Liver (tissue), 9 donors: ENCODE results near the gene HRC. TPM values are rescaled to one million over a fixed set of nuclear protein-coding genes. Genes with fewer than 3 reads are reported as not detected.

Experiments
- DNase-seq: peaks from one replicate; pipeline ENCODE4 v3.0.0-alpha.2; 2017; ENCODE audit warnings: low spot score
- H3K27ac ChIP-seq, 2 donors: one replicate each; pipeline ENCODE4 v1.7.0; 2013; ENCODE audit warnings: inconsistent platforms in 2 of 2, low read length in 2 of 2, control low read depth in 1 of 2, low read depth in 1 of 2, mild to moderate bottlenecking in 1 of 2
- H3K27me3 ChIP-seq, 4 donors: one replicate each; pipeline versions ENCODE4 v1.6.1 to v1.7.0; 2013; ENCODE audit warnings: low read length in 3 of 4, inconsistent platforms in 1 of 4, mild to moderate bottlenecking in 1 of 4, moderate library complexity in 1 of 4; ENCODE audit not compliant: control insufficient read depth in 4 of 4, insufficient read depth in 4 of 4
- H3K36me3 ChIP-seq, 4 donors: one replicate each; pipeline versions ENCODE4 v1.6.1 to v1.7.0; 2013; ENCODE audit warnings: low read length in 3 of 4, mild to moderate bottlenecking in 3 of 4, low read depth in 1 of 4, moderate library complexity in 1 of 4; ENCODE audit not compliant: control insufficient read depth in 4 of 4, insufficient read depth in 3 of 4
- H3K4me1 ChIP-seq, 4 donors: one replicate each; pipeline versions ENCODE4 v1.6.1 to v1.7.0; 2013; ENCODE audit warnings: low read length in 3 of 4, mild to moderate bottlenecking in 3 of 4, moderate library complexity in 1 of 4; ENCODE audit not compliant: control insufficient read depth in 4 of 4, insufficient read depth in 4 of 4
- H3K4me3 ChIP-seq, 3 donors: one replicate each; pipeline versions ENCODE4 v1.6.1 to v1.7.0; 2013; ENCODE audit warnings: low read length in 3 of 3, control low read depth in 1 of 3, low read depth in 1 of 3, mild to moderate bottlenecking in 1 of 3
- H3K9ac ChIP-seq, 2 donors: one replicate each; pipeline ENCODE4 v1.7.0; 2013; ENCODE audit warnings: low read length in 2 of 2, mild to moderate bottlenecking in 2 of 2, moderate library complexity in 2 of 2, control low read depth in 1 of 2, low read depth in 1 of 2
- H3K9me3 ChIP-seq, 4 donors: one replicate each; pipeline versions ENCODE4 v1.6.1 to v1.7.0; 2013; ENCODE audit warnings: low read length in 3 of 4; ENCODE audit not compliant: control insufficient read depth in 4 of 4
- CTCF ChIP-seq: fragments of 150-350 bp; IDR thresholded peaks from 2 replicates; pipeline ENCODE4 v1.5.1; 2017; ENCODE audit warnings: improper control_type of control experiment, low read depth, low read length; ENCODE audit not compliant: missing input control
- EGR1 ChIP-seq, 2 donors: IDR thresholded peaks; 2 replicates each; pipeline ENCODE4 v1.6.1; 2016 to 2018; ENCODE audit warnings: antibody characterized with exemption in 2 of 2, low read depth in 2 of 2
- FOXA1 ChIP-seq: IDR thresholded peaks from 2 replicates; pipeline ENCODE4 v1.6.1; 2016; ENCODE audit warnings: antibody characterized with exemption
- FOXA2 ChIP-seq: IDR thresholded peaks from 2 replicates; pipeline ENCODE4 v1.6.1; 2016; ENCODE audit warnings: antibody characterized with exemption
- GABPA ChIP-seq, 2 donors: IDR thresholded peaks in 1 of 2; conservative IDR thresholded peaks in 1 of 2; 2 replicates each; pipeline ENCODE4 v1.6.1; 2016; ENCODE audit warnings: antibody characterized with exemption in 2 of 2, mild to moderate bottlenecking in 1 of 2, moderate library complexity in 1 of 2
- HNF4A ChIP-seq, 2 donors: conservative IDR thresholded peaks; 2 replicates each; pipeline ENCODE4 v1.6.1; 2016; ENCODE audit warnings: antibody characterized with exemption in 2 of 2, mild to moderate bottlenecking in 2 of 2
- HNF4G ChIP-seq: IDR thresholded peaks from 2 replicates; pipeline ENCODE4 v1.6.1; 2016; ENCODE audit warnings: antibody characterized with exemption
- JUND ChIP-seq, 2 donors: IDR thresholded peaks; 2 replicates each; pipeline ENCODE4 v1.6.1; 2016; ENCODE audit warnings: antibody characterized with exemption in 2 of 2
- MAX ChIP-seq: IDR thresholded peaks from 2 replicates; pipeline ENCODE4 v1.6.1; 2016; ENCODE audit warnings: antibody characterized with exemption
- NR2F2 ChIP-seq: IDR thresholded peaks from 2 replicates; pipeline ENCODE4 v1.6.1; 2016; ENCODE audit warnings: antibody characterized with exemption
- RAD21 ChIP-seq, 2 donors: IDR thresholded peaks; 2 replicates each; pipeline ENCODE4 v1.6.1; 2016; ENCODE audit warnings: antibody characterized with exemption in 2 of 2, mild to moderate bottlenecking in 2 of 2
- REST ChIP-seq: IDR thresholded peaks from 2 replicates; pipeline ENCODE4 v1.6.1; 2016; ENCODE audit warnings: antibody characterized with exemption, mild to moderate bottlenecking
- SP1 ChIP-seq: IDR thresholded peaks from 2 replicates; pipeline ENCODE4 v1.6.1; 2018; ENCODE audit warnings: antibody characterized with exemption, mild to moderate bottlenecking
- TAF1 ChIP-seq: conservative IDR thresholded peaks from 2 replicates; pipeline ENCODE4 v1.6.1; 2016; ENCODE audit warnings: antibody characterized with exemption, mild to moderate bottlenecking
- ZBTB33 ChIP-seq: IDR thresholded peaks from 2 replicates; pipeline ENCODE4 v1.6.1; 2016; ENCODE audit warnings: antibody characterized with exemption
- WGBS: extraction: QIAGEN DNeasy Blood & Tissue Kit; methylation state at CpG from one replicate; pipeline ENCODE4 v1.1.7; 2013; 5-methylcytosine and 5-hydroxymethylcytosine counted together
- polyA plus RNA-seq, 2 donors: library from polyadenylated mRNA; stranded (reverse) in 1 of 2; unstranded in 1 of 2; fragments of 200-250 nt in 1 of 2; fragments of >200 nt in 1 of 2; fragmentation: Nextera tagmentation in 1 of 2; extraction: Ambion mirVana in 1 of 2; gene quantifications; one replicate each; pipeline versions ENCODE4 v1.2.1 to v1.2.3, GENCODE V29; 2013 to 2015
- total RNA-seq, 2 donors: library from RNA; depleted of rRNA; stranded (reverse); fragments of >200 nt; gene quantifications; one replicate each; pipeline ENCODE4 v1.2.3, GENCODE V29; 2014
- donor health status: healthy.
- donor health status: healthy.
- donor health status: healthy.
- donor health status: healthy.
- donor health status: healthy.

The HRC gene
- total and polyA plus RNA-seq, 4 donors = 0.25 to 1.2 (median 0.84) TPM

- TF ChIP-seq MAX = no peak
- TF ChIP-seq HNF4A (conservative IDR thresholded peaks at IDR 0.05) = no peak
- no peak for TF ChIP-seq SP1
Observed at GRCh38 chr19:49160450-49161189, 5.4 kb upstream of the HRC start (continued).

- no peaks in the 10 kb centered on the region for H3K9me3 ChIP-seq
- H3K9ac ChIP-seq = peak within 1 kb of the TSS in 1 of 2 donors; percentile 27
- H3K27ac ChIP-seq = peak within 1 kb of the TSS; percentile 66 to 68
- H3K4me3 ChIP-seq = peak within 1 kb of the TSS; percentile 79 to 81 (median 80)
- H3K27me3 ChIP-seq = no peaks in the 10 kb centered on the region
- WGBS = 2% methylated on average over 41 of the region's 41 CpGs
- peak; percentile 86 for DNase-seq
- peaks cover 0 to 2% (median 0%) of the 10 kb centered on the region in 4 donors for H3K36me3 ChIP-seq
- H3K4me1 ChIP-seq = peaks cover 3 to 9% (median 5%) of the 10 kb centered on the region in 4 donors
- TF ChIP-seq MAX = no peak
- no peak for TF ChIP-seq EGR1 (IDR thresholded peaks at IDR 0.05; ENCODE audit: low read depth in 2 of 2)
- no peak for TF ChIP-seq HNF4G
- peak; percentile 22 for TF ChIP-seq NR2F2
- no peak for TF ChIP-seq HNF4A (conservative IDR thresholded peaks at IDR 0.05)
- peak in 1 of 2 donors; percentile 52 for TF ChIP-seq RAD21 (IDR thresholded peaks at IDR 0.05)
- TF ChIP-seq GABPA (IDR thresholded peaks at IDR 0.05 in 1 of 2, conservative IDR thresholded peaks at IDR 0.05 in 1 of 2) = no peak
- TF ChIP-seq ZBTB33 = no peak
- TF ChIP-seq JUND (IDR thresholded peaks at IDR 0.05) = no peak
- no peak for TF ChIP-seq CTCF
- peak; percentile 45 for TF ChIP-seq REST
- no peak for TF ChIP-seq FOXA2
- no peak for TF ChIP-seq TAF1
- peak; percentile 29 for TF ChIP-seq SP1
- no peak for TF ChIP-seq FOXA1
Observed at GRCh38 chr19:49157445-49158224, 2.4 kb upstream of the HRC start, which contains the start of gene TRPM4. TRPM4 (plus strand) TSS chr19:49157792; CDS start chr19:49157867, 75 bp downstream.
